GM10248 (cell line): Measurements from ENCODE around the gene SERHL2.

Source experiments
- CTCF ChIA-PET: fragments of 300-600 bp; sonication (Branson Sonifier 250); formaldehyde crosslinking; extraction: SDS; loops from one replicate; lab custom pipeline; 2021; ENCODE audit warnings: antibody characterized with exemption; lab: Yijun Ruan, JAX
- POLR2A ChIA-PET: fragments of 350-650 bp; sonication (Branson Sonifier 250); formaldehyde crosslinking; extraction: SDS; loops from one replicate; lab custom pipeline; 2020; ENCODE audit warnings: antibody characterized with exemption; lab: Yijun Ruan, JAX
- DNase-seq: peaks from one replicate; pipeline ENCODE4 v3.0.0; 2012; ENCODE audit errors: extremely low spot score
- CTCF ChIP-seq: IDR thresholded peaks from 2 replicates; pipeline ENCODE4 v1.5.1; 2012; ENCODE audit warnings: mild to moderate bottlenecking, low read depth; ENCODE audit errors: extremely low read depth, missing control alignments, control extremely low read depth

Gene SERHL2

GRCh38 chr22:42610186-42610585 is 56.4 kb downstream of the SERHL2 start:
- no peak for DNase-seq
- no peak for TF ChIP-seq CTCF
- ChIA-PET POLR2A (interaction anchor here (0.7 kb wide), 1 partner anchor 14 kb away, joined by 3 read pairs; no protein-coding TSS in a partner anchor), CTCF (interaction anchor here (2.0 kb wide), 1 partner anchor 11 kb away, joined by 7 read pairs; no protein-coding TSS in a partner anchor)

- CTCF ChIA-PET, result no interaction called here
- DNase-seq, result no peak
- no peak for TF ChIP-seq CTCF
- POLR2A ChIA-PET, result no interaction called here
Measured at GRCh38 chr22:42611051-42611450, 57.3 kb downstream of the SERHL2 start.

GRCh38 chr22:42612336-42612735 is 58.6 kb downstream of the SERHL2 start:
- ChIA-PET POLR2A (no interaction called here), CTCF (interaction anchor here (1.4 to 1.6 kb wide), 3 partner anchors 9 to 44 kb away, joined by 3 to 6 read pairs (median 3); no protein-coding TSS in a partner anchor)
- no peak for DNase-seq
- TF ChIP-seq CTCF, result no peak

- ChIA-PET CTCF (interaction anchor here (0.9 to 1.8 kb wide), 7 partner anchors 13 to 477 kb away, joined by 3 to 6 read pairs (median 3); no protein-coding TSS in a partner anchor), POLR2A (interaction anchor here (2.2 kb wide), 1 partner anchor 10 kb away, joined by 11 read pairs; no protein-coding TSS in a partner anchor)
- DNase-seq, result no peak
- no peak for TF ChIP-seq CTCF
Measured at GRCh38 chr22:42613872-42614301, 60.1 kb downstream of the SERHL2 start.

- POLR2A ChIA-PET, result interaction anchor here (0.5 to 2.4 kb wide), 7 partner anchors 9 to 308 kb away, joined by 3 to 17 read pairs (median 5); partner anchors contain the start of genes ARFGAP3 and CYB5R3
- CTCF ChIA-PET, result interaction anchor here (0.9 to 1.8 kb wide), 7 partner anchors 13 to 476 kb away, joined by 3 to 6 read pairs (median 3); no protein-coding TSS in a partner anchor
- TF ChIP-seq CTCF, result peak; percentile 31
- DNase-seq, result peak; percentile 98
Measured at GRCh38 chr22:42614312-42615091, 60.7 kb downstream of the SERHL2 start, which contains the start of gene POLDIP3. Gene POLDIP3, minus strand, starts transcription at chr22:42614883. Its CDS starts 26 bp downstream, at chr22:42614857.
